Measurements from ENCODE around the gene TCAP. TPM values are rescaled to one million over a fixed set of nuclear protein-coding genes. Genes with fewer than 3 reads are reported as not detected.

TCAP gene
- total and polyA plus RNA-seq, 2 experiments from 2014 or later = 79.1 to 105 TPM

- Histone ChIP-seq H3K4me3 (peak overlapping the region; percentile 56), H3K27me3 (peaks cover 32% of the 10 kb centered on the region)
Observed at GRCh38 chr17:39627712-39628516, 37.2 kb upstream of the TCAP start.

GRCh38 chr17:39628655-39629493 lies 36.3 kb upstream of the TCAP start:
- no peak overlapping the region for H3K27ac ChIP-seq
- no peaks in the 10 kb centered on the region for H3K9me3 ChIP-seq (ENCODE audit: low read depth)
- H3K36me3 ChIP-seq = no peaks in the 10 kb centered on the region
- H3K27me3 ChIP-seq = peaks cover 32% of the 10 kb centered on the region
- no peak for TF ChIP-seq CTCF (IDR thresholded peaks at IDR 0.05; ENCODE audit: low read depth, low read length)
- peaks cover 16% of the 10 kb centered on the region for H3K4me1 ChIP-seq (ENCODE audit: low read depth)
- no peak for DNase-seq (ENCODE audit: low read depth in 1 of 2, low spot score in 1 of 2)
- no peak overlapping the region for H3K4me3 ChIP-seq

More at GRCh38 chr17:39627712-39628516, 37.2 kb upstream of the TCAP start:
- Histone ChIP-seq H3K27ac (no peak overlapping the region), H3K9me3 (ENCODE audit: low read depth) (no peaks in the 10 kb centered on the region), H3K36me3 (no peaks in the 10 kb centered on the region), H3K4me1 (ENCODE audit: low read depth) (peaks cover 16% of the 10 kb centered on the region)
- DNase-seq (ENCODE audit: low read depth in 1 of 2, low spot score in 1 of 2) = no peak
- TF ChIP-seq CTCF (IDR thresholded peaks at IDR 0.05; ENCODE audit: low read depth, low read length) = no peak

- H3K9me3 ChIP-seq (ENCODE audit: low read depth) = no peaks in the 10 kb centered on the region
- no peak overlapping the region for H3K4me3 ChIP-seq
- H3K4me1 ChIP-seq (ENCODE audit: low read depth) = peaks cover 13% of the 10 kb centered on the region
- DNase-seq (ENCODE audit: low read depth in 1 of 2, low spot score in 1 of 2) = no peak
- H3K36me3 ChIP-seq = no peaks in the 10 kb centered on the region
- peaks cover 32% of the 10 kb centered on the region for H3K27me3 ChIP-seq
- H3K27ac ChIP-seq = no peak overlapping the region
- TF ChIP-seq CTCF (IDR thresholded peaks at IDR 0.05; ENCODE audit: low read depth, low read length) = no peak
Observed at GRCh38 chr17:39629494-39629880, 35.7 kb upstream of the TCAP start.

GRCh38 chr17:39629898-39630297 lies 35.3 kb upstream of the TCAP start:
- Histone ChIP-seq H3K27ac (no peak overlapping the region), H3K9me3 (ENCODE audit: low read depth) (no peaks in the 10 kb centered on the region), H3K4me1 (ENCODE audit: low read depth) (peaks cover 11% of the 10 kb centered on the region), H3K4me3 (no peak overlapping the region), H3K36me3 (no peaks in the 10 kb centered on the region), H3K27me3 (peaks cover 31% of the 10 kb centered on the region)
- DNase-seq (ENCODE audit: low read depth in 1 of 2, low spot score in 1 of 2) = peak in 1 of 2 donors; percentile 25
- TF ChIP-seq CTCF (IDR thresholded peaks at IDR 0.05; ENCODE audit: low read depth, low read length) = no peak

- no peak for TF ChIP-seq CTCF (IDR thresholded peaks at IDR 0.05; ENCODE audit: low read depth, low read length)
Observed at GRCh38 chr17:39631403-39631802, 33.7 kb upstream of the TCAP start.

More at GRCh38 chr17:39631403-39631802, 33.7 kb upstream of the TCAP start:
- Histone ChIP-seq H3K9me3 (ENCODE audit: low read depth) (no peaks in the 10 kb centered on the region), H3K27ac (no peak overlapping the region), H3K27me3 (peaks cover 21% of the 10 kb centered on the region), H3K4me1 (ENCODE audit: low read depth) (peaks cover 14% of the 10 kb centered on the region), H3K36me3 (no peaks in the 10 kb centered on the region), H3K4me3 (no peak overlapping the region)
- DNase-seq (ENCODE audit: low read depth in 1 of 2, low spot score in 1 of 2) = no peak
